GM18520 (cell line): ENCODE data around the gene ZMIZ1.

ENCODE experiments used
- ATAC-seq: cut with Tn5 transposase; IDR thresholded peaks from one replicate; pipeline ENCODE4 v1.9.1; 2021; ENCODE audit not compliant: unreplicated experiment

ZMIZ1 gene

GRCh38 chr10:79242620-79243152 lies 173.9 kb downstream of the ZMIZ1 start:
- ATAC-seq = no peak

DNA sequence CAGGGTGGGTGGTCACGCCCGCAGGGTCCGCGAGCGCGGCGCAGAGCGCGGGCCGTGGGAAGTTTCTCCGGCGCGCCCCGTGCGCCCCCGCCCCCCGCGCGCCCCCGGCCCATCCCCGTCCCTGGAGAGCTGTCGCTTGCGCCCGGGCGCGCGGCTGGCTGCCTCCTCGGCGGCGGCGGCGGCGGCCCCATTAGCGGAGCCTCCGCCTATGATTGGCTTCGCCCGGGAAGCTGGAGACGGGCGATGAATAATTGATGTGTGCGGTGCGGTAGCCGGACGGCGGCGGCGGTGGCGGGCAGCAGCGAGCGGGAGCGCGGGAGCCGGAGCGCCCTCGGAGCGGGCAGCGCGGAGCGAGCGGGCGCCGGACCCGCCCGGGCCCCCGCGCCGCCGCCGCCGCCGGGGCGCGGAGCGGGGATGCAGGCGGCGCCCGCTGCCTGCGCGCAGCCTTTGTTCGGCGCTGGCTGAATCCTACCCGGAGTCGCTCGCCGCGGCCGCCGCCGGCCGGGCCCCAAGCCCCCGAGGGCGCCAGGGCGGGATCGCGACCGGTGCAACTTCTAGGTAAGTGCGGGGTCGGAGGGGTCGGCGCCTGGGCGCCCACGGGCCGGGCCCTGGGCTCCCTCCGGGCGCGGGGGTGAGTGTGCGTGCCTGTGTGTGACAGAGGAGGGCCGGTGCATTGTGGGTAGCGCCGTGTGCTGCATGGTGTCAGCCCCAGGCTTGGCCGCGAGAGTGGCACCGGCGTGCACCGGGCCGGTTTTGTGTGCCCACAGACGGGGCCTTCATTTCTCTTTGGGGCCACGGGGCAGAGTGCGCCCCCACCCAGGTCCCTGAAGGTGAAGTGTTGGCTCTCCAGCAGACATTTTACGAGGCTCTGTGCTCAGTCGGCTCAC lies 174.7 kb downstream of the ZMIZ1 start:
- peak; percentile 28 for ATAC-seq

- ATAC-seq = no peak
These were observed 175.3 kb downstream of the ZMIZ1 start for GRCh38 chr10:79244068-79244442.

GRCh38 chr10:79244841-79245504 lies 176.2 kb downstream of the ZMIZ1 start:
- peak; percentile 19 for ATAC-seq

GRCh38 chr10:79245539-79246208 lies 176.9 kb downstream of the ZMIZ1 start:
- ATAC-seq = no peak

DNA sequence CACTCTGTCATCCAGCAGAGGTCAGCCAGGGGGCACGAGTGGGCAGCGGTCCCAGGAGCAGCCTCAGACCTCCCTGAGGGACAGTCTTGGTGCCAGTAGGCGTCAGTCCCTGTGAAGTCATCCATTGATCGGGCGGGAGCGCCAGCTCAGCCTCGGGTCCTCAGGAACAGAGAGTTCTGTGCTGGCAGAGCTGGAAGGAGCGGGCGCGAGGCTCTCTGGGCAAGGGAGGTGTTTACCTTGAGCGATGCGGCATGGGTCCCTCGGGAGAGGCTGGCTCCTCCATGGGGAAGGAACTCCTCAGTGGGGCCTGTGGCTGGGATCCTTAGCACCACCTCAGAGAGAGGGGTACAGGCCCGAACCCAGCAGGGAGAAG lies 177.4 kb downstream of the ZMIZ1 start:
- ATAC-seq = no peak

DNA sequence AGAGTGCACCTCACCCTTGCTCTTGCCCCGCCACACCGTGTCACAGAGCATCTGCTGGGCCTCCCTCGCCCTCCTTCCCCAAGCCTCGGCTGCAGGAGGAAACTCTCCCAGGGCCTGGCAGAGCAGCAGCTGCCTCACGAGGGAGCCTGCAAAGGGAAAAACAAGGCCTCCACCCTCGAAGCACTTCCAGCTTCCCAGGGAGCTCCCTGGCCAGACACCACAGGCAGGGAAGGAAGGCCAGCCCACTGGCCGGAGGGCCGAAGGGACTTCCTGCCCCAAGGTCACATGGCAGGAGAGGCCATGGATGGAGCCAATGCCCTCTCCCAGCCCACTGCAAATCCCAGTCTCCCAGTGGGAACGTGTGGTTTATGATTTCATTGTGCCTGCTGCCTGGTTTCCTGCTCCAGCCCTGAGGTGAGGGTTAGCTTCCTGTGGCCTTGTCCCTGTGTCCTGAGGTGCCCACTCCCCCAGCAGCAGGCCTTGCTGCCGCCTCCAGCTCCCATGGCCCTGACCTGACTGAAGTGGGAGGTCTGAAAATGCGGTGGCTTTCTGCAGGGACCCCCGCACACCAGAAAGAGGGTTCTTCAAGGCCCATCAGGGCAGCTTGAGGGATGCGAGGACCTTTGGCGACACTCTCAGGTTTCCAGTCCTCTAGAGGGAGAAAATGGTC lies 178.0 kb downstream of the ZMIZ1 start:
- no peak for ATAC-seq

- no peak for ATAC-seq
These were observed 178.8 kb downstream of the ZMIZ1 start for GRCh38 chr10:79247373-79248137.

DNA sequence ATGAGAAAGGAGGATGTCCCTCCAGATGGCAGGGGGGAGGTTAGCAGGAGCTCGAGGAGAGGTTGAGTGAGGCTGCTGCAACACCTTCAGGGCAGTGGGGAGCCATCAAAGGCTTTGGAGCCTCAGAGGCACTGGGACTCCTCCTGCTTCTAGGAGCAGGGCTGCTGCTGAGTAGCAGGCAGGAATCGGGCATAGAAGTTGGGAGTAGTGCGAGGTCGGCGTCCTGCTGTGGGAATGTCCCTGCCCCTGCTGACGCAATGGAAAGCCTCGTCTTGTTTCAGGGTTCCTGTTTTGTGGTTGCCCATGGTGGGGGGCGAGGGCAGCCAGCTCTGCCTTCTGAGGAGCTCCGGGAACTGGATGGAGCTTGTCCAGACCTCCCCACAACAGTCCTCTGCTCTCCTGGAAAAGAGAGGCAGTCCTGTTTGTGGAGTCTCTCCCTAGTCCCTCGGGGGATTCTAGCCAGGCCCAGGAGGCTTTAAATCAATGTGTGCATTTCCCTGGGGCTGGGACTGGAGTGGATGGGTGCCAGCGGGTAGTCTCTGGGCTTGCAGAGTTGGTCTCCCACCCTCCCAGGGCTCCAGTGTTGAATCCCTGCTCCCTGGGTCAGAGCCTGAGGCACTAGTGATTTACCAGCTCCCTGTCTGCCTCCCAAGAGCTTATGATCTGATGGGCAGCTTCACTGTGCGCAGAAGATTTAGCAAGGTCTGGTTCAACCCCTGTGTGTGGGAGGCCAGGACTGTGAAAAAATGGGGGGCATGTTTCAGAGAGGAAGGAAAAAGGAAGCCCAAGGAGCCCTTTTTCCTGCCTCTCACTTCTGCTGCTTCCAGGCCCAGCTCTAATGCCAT lies 179.8 kb downstream of the ZMIZ1 start:
- no peak for ATAC-seq

DNA sequence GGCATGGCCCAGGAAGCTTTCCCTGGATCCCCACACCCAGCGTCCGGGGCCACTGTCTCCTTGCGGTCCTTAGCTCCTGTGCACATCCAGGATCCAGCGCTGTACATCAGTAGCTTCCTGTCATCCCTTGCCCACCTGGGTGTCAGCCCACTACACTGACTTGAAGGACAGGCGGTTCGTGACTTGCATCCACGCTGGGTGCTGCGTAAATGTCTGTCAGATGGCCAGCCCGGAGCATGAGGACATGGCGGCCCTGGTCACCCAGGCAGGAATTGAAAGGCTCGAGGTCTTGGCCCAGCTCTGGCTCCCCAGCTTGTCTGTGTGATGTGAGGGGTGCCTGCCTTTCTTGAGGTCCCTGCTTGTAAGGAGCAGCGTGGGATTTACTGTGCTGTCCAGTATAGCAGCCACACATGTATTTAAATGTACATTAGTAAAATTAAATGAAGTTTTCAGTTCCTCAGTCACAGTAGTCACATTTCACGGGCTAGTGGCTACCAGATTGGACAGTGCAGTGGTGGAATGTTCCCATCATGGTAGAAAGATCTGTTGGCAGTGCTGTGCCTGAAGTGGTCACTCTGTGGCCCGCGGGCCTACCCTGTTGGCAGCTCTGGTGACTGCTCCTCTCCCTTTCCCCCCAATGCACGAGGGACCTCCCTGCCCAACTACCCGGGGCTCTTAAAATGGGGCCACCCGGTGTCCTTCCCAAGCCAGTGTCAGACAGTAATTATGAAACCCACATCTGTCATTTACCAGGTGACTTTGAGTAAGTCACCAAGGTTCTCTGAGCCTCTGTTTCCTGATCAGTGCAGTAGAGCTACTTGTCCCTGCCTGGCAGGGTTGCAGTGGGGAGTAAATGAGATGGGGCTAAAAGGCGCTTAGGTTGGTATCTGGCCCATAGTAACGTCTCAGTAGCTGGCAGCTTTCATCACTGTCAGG lies 180.7 kb downstream of the ZMIZ1 start:
- ATAC-seq = peak; percentile 56

DNA sequence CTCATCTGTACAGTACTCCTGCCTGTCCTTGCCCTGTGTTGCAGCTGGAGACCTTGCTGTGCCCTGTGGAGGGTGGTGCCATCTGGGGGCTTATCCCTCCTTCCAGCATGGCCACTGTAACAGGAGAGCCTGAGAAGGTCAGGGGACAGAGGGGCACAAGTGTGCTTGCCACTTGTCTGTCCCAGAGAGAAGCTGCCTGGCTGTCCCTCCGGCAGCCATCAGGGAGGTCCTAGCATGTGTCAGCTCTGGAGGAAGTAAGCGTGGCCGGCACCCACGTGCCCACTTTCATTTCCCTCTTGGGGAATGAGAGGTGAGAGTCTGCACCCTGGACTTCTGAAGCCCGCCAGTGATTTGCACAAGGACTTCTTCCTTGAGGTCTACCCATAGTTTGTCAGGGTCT lies 181.5 kb downstream of the ZMIZ1 start:
- ATAC-seq = no peak

GRCh38 chr10:79252450-79252849 lies 183.7 kb downstream of the ZMIZ1 start:
- ATAC-seq = no peak

DNA sequence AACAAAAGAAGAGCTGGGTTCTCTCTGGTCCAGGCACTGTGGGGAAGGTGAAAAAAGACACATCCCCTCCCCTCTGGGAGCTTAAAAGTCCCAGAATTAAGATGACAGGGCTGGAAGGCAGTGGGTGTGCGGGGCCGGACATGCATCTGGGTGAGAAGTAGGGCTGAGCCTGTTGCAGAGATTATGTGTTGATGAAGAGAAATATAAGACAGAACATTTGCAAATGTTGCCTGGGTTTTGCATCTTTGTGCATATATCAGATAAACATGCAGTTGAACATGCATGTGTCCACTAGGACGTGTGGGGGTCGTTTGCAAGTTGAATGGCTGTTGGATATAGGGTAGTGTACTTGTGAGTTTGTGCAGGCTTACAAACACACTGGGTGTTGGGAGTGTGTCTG lies 184.2 kb downstream of the ZMIZ1 start:
- no peak for ATAC-seq

DNA sequence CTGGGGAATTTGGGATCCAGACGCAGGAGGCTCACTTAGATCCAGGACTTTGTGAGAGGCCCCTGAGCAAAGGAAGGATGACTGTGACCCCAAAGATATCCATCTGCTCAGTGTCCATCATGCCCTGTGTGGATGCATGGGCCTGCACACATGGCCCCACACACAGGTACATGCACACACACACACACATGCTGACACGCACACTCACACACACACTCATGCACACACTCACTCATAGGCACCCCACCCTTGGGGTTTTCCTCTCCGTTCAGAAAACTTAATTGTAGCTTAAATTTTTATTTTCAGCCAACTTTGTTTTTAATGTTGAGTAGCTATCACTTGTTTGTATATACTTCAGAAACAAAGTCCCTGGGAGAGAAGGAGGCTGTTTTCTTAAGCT lies 184.9 kb downstream of the ZMIZ1 start:
- no peak for ATAC-seq

- ATAC-seq = no peak
These were observed 185.7 kb downstream of the ZMIZ1 start for GRCh38 chr10:79254333-79255006.

DNA sequence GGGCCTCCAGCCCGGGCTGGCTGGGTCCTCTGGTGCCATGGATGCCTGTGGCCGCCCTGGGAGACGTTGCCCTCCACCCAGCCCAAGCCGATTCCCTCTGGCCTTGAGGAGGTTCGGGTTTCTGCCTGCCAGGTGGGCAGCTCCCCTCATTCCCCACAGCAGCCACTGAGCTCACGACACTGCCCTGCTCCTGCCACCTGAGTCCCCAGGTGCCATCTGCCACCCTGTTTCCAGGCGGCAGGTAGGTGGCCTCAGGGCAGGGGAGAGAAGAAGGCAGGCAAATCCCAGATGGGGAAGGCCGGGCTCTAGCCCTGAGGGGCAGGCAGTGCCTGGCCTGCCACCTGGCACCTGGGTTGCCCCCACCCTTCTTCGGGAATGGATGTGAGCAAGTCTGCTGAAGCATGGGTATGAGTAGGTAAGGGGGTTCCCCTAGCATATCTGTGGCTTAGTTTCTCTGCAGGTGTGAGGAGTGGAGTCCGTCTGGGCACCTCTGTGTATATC lies 186.3 kb downstream of the ZMIZ1 start:
- ATAC-seq = no peak

- ATAC-seq = no peak
These were observed 187.6 kb downstream of the ZMIZ1 start for GRCh38 chr10:79256264-79256806.
